Measurements from ENCODE around the gene EPB41L5. TPM values are rescaled to one million over a fixed set of nuclear protein-coding genes. Genes with fewer than 3 reads are reported as not detected.

EPB41L5 gene
- total RNA-seq, 1 donor from 2014 or later = 78.0 TPM

DNA sequence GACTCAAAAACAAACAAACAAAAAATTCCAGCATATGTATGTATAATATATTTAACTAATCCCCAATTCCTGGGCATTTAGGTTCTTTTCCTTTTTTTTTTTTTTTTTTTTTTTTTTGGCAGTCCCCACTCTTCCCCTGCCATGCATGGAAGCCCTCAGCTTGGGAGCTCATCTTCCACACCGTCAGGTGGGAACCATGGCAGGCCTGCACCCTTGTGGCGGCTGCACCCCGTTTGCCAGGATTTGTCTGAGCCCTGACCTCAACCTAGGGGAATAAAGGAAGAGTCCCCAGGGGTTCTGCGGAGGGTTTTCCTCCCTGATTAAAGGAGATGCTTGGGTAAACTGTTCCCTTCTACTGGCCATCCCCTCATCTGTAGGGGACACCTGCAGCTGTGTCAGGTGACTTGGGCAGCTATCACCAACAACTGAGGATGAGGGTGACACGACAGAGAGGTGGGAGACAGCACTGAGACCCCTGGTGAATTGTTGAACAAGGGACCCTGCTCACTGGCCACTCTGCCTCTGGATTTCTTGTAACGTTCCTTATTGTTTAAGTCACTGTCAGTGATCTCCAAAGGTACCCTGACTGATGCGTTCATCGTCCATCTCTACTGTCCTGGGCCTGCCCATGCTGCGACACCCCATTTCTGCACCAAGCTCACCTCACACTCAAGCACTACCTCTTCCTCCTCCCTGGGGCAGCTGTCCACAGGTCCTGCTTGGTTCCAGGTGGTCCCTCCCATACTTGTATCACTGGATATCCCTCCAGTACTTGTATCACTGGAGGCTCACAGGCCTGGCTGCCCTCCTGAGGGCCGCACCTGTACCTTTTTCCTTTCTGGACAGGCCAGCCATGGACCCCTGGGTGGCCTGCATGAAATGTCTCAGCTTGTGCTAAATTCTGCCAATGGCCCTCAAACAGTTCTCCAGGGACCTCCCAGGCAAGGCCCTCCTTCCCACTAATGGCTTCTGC is 195.8 kb downstream of the EPB41L5 start:
- peaks cover 18% of the 10 kb centered on the region for H3K4me1 Mint-ChIP-seq (ENCODE audit: unreplicated experiment)
- no peak overlapping the region for H3K27ac Mint-ChIP-seq (ENCODE audit: unreplicated experiment)
- no peak overlapping the region for H3K4me3 Mint-ChIP-seq (ENCODE audit: unreplicated experiment)
- H3K27me3 Mint-ChIP-seq (ENCODE audit: unreplicated experiment) = peaks cover 7% of the 10 kb centered on the region
- TF ChIP-seq, protein P1, sequence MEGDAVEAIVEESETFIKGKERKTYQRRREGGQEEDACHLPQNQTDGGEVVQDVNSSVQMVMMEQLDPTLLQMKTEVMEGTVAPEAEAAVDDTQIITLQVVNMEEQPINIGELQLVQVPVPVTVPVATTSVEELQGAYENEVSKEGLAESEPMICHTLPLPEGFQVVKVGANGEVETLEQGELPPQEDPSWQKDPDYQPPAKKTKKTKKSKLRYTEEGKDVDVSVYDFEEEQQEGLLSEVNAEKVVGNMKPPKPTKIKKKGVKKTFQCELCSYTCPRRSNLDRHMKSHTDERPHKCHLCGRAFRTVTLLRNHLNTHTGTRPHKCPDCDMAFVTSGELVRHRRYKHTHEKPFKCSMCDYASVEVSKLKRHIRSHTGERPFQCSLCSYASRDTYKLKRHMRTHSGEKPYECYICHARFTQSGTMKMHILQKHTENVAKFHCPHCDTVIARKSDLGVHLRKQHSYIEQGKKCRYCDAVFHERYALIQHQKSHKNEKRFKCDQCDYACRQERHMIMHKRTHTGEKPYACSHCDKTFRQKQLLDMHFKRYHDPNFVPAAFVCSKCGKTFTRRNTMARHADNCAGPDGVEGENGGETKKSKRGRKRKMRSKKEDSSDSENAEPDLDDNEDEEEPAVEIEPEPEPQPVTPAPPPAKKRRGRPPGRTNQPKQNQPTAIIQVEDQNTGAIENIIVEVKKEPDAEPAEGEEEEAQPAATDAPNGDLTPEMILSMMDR (IDR thresholded peaks at IDR 0.05; ENCODE audit: unreplicated experiment) = no peak
- no peaks in the 10 kb centered on the region for H3K9me3 Mint-ChIP-seq (ENCODE audit: unreplicated experiment)
- DNase-seq (ENCODE audit: low spot score) = no peak
- no peaks in the 10 kb centered on the region for H3K36me3 Mint-ChIP-seq (ENCODE audit: low read depth, unreplicated experiment)

DNA sequence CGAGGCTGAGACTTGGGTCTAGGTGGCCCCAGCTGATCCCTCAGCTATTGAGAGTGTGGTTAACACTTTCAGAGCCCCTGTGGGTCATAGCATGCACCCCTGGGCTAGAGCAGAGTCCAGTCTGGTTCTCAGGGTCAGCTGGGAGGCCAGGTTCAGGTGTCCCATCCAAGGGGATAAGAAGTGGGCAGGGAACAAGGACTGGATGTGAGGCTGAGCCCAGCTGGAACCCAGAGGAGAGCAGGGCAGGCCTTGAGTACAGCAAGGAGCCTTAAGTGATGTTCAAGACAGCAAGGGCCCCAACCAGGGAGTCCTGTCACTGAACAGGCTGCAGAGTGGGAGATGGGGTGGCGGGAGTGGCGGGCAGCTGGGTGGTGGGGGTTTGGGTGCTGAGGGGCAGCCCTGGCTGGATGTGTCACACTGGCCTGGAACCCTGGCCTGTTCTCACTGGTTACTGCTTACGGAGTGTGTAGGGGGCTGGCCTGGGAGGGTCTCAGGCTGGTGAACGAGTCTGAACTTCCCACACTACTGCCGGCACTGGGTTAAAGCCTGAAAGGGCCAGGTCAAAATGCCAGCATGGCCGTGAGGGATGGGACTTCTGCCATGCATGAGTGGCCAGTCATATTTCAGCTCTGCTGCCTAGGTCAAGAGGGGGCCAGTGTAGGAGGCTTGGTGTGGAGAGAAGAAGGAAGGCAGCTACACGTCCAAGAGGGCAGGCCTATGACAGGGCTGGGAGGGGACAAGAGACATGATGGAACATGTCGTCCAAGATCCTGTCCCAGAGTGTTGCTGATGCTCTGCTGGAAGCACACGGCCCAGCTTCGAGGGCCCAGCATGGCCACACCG is 196.8 kb downstream of the EPB41L5 start:
- Mint-ChIP-seq H3K9me3 (ENCODE audit: unreplicated experiment) (no peaks in the 10 kb centered on the region), H3K4me1 (ENCODE audit: unreplicated experiment) (peaks cover 16% of the 10 kb centered on the region), H3K27ac (ENCODE audit: unreplicated experiment) (no peak overlapping the region), H3K36me3 (ENCODE audit: low read depth, unreplicated experiment) (no peaks in the 10 kb centered on the region), H3K27me3 (ENCODE audit: unreplicated experiment) (peaks cover 7% of the 10 kb centered on the region), H3K4me3 (ENCODE audit: unreplicated experiment) (no peak overlapping the region)
- DNase-seq (ENCODE audit: low spot score) = no peak
- TF ChIP-seq, protein P1 (IDR thresholded peaks at IDR 0.05; ENCODE audit: unreplicated experiment) = no peak

DNA sequence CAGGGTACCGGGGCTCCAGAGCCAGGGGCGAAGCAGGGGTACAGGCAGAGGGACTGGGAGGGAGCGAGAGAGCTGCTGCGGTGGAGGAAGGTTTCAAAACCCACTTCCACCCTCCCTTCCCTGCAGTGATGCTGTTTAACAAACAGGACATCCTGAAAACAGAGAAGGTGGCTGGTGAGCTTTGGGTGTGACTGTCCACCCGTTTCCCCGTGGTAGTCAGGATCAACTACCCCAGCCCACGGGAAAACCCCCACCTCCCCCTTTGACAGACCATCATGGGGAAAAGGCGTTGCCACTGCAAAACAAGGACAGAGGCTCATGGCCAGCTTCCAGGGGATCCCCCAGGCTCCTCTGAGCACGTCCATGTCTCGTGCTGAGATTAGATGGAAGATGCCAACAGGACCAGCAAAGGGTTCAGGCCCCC is 197.4 kb downstream of the EPB41L5 start:
- no peaks in the 10 kb centered on the region for H3K36me3 Mint-ChIP-seq (ENCODE audit: low read depth, unreplicated experiment)
- H3K27me3 Mint-ChIP-seq (ENCODE audit: unreplicated experiment) = peaks cover 7% of the 10 kb centered on the region
- H3K4me3 Mint-ChIP-seq (ENCODE audit: unreplicated experiment) = no peak overlapping the region

DNA sequence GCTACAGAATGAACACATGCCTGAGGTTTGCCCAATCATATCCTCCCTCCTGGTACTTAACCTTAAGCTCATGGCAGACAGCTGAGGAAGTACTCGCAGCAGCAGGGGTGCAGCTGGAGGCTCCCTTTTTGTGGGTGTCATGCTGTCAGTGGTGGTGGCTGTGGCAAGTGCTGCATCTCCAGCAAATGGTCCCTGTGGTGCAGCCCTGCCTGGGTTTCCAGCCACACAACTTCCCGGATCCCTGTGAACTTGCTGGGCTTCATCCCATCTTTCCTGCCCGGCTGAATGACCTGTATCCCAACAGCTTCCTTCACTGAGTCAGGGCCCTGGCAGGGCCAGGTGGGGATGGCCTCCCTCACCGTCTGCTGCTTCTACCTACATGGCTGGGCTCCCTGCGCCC is 205.3 kb downstream of the EPB41L5 start:
- peaks cover 27% of the 10 kb centered on the region for H3K4me1 Mint-ChIP-seq (ENCODE audit: unreplicated experiment)
- H3K27me3 Mint-ChIP-seq (ENCODE audit: unreplicated experiment) = peaks cover 17% of the 10 kb centered on the region
- H3K36me3 Mint-ChIP-seq (ENCODE audit: low read depth, unreplicated experiment) = peaks cover 26% of the 10 kb centered on the region
- DNase-seq (ENCODE audit: low spot score) = no peak
- TF ChIP-seq, protein P1 (IDR thresholded peaks at IDR 0.05; ENCODE audit: unreplicated experiment) = no peak
- H3K9me3 Mint-ChIP-seq (ENCODE audit: unreplicated experiment) = peaks cover 3% of the 10 kb centered on the region
- H3K4me3 Mint-ChIP-seq (ENCODE audit: unreplicated experiment) = no peak overlapping the region
- no peak overlapping the region for H3K27ac Mint-ChIP-seq (ENCODE audit: unreplicated experiment)

More for the DNA sequence above, 197.4 kb downstream of the EPB41L5 start:
- H3K27ac Mint-ChIP-seq (ENCODE audit: unreplicated experiment) = no peak overlapping the region
- TF ChIP-seq, protein P1 (IDR thresholded peaks at IDR 0.05; ENCODE audit: unreplicated experiment) = no peak
- DNase-seq (ENCODE audit: low spot score) = no peak
- peaks cover 16% of the 10 kb centered on the region for H3K4me1 Mint-ChIP-seq (ENCODE audit: unreplicated experiment)
- H3K9me3 Mint-ChIP-seq (ENCODE audit: unreplicated experiment) = no peaks in the 10 kb centered on the region

All from endothelial cell (in vitro differentiated cells).